Immature natural killer cell (primary cell): Measurements from ENCODE around the gene GAL3ST2. TPM values are rescaled to one million over a fixed set of nuclear protein-coding genes. Genes with fewer than 3 reads are reported as not detected.
A peak's percentile ranks its signal among the peaks of the same experiment; 100 is the strongest.

Source experiments
- DNase-seq, 3 donors: peaks; one replicate each; pipeline ENCODE4 v3.0.0; 2022; ENCODE audit warnings: mixed read lengths in 1 of 3
- H3K27ac Mint-ChIP-seq, 6 donors: one replicate each; pipeline ENCODE4 v1.8.0; 2020; ENCODE audit warnings: mixed read lengths in 6 of 6, mild to moderate bottlenecking in 5 of 6, inconsistent platforms in 4 of 6, moderate library complexity in 3 of 6
- H3K27me3 Mint-ChIP-seq, 3 donors: one replicate each; pipeline ENCODE4 v1.8.0; 2020 to 2021; ENCODE audit warnings: low read depth in 3 of 3, mild to moderate bottlenecking in 3 of 3, mixed read lengths in 3 of 3, moderate library complexity in 3 of 3, inconsistent platforms in 1 of 3
- H3K36me3 Mint-ChIP-seq, 3 donors: one replicate each; pipeline ENCODE4 v1.8.0; 2020; ENCODE audit warnings: mixed read lengths in 3 of 3, inconsistent platforms in 2 of 3, mild to moderate bottlenecking in 2 of 3
- H3K4me1 Mint-ChIP-seq, 2 donors: one replicate each; pipeline ENCODE4 v1.8.0; 2020; ENCODE audit warnings: inconsistent platforms in 2 of 2, mild to moderate bottlenecking in 2 of 2, mixed read lengths in 2 of 2, moderate library complexity in 1 of 2
- H3K4me3 Mint-ChIP-seq, 5 donors: one replicate each; pipeline ENCODE4 v1.8.0; 2020; ENCODE audit warnings: mild to moderate bottlenecking in 5 of 5, mixed read lengths in 5 of 5, inconsistent platforms in 3 of 5, moderate library complexity in 3 of 5
- H3K9me3 Mint-ChIP-seq, 6 donors: one replicate each; pipeline ENCODE4 v1.8.0; 2020; ENCODE audit warnings: mild to moderate bottlenecking in 6 of 6, mixed read lengths in 6 of 6, inconsistent platforms in 4 of 6, moderate library complexity in 3 of 6
- polyA plus RNA-seq, 3 donors: library from polyadenylated mRNA; unstranded; fragments of 300-500 nt; fragmentation: Illumina TruSeq; gene quantifications; one replicate each; pipeline ENCODE4 v1.2.3, GENCODE V29; 2021

GAL3ST2 gene
- polyA plus RNA-seq, 3 donors from 2014 or later: not detected

DNA sequence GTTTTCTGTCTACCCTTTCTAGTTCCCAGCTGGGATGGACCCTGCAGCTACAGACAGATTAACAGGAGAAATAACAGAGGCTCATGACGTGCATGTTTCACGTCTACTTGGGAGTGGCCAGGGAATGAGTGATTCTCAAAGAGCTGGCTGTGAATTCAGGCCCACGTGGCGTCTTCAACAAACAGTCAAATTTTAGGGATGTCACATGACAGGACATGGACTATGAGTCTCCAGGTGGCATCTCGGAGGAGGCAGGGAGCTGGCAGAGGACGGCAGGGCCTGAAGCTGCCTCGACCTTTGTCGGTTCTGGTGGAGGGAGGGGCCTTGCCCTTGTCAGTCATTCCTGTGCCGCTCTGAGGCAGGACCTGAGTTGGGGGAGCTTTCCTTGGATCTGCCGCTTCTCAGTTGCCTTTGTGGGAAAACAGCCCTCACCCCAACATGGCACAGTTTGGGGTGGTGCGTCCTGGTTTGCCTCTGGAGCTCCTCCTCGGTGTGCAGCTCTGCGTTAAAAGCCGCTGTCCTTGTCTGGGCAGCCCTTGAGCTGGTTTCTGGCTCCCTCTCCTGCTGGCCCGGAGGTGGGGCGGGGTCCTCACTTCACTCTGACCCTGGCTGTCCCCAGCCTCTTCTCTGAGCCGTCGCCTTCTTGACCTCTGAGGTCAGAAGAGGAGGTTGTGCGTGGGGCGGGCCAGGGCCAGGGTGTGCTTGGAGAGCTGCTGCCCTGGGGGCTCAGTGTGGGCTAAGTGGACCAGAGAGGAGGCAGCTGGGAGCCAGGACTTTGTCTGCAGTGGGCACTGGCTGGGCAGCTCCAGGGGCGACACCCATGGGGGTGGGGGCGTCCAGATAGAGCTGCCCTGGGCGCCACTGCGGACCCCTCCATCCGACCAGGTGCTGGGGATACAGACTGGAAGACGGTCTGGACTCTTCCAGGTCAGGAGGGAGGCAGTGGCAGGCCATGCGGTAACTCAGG, 12.1 kb upstream of the GAL3ST2 start:
- Mint-ChIP-seq H3K4me1 (peaks cover 38 to 40% of the 10 kb centered on the region in 2 donors), H3K27me3 (peaks cover 33 to 38% (median 35%) of the 10 kb centered on the region in 3 donors), H3K4me3 (peak overlapping the region; percentile 42 to 93 (median 87)), H3K9me3 (peaks cover 0 to 8% (median 2%) of the 10 kb centered on the region in 6 donors), H3K36me3 (peaks cover 7 to 12% (median 11%) of the 10 kb centered on the region in 3 donors), H3K27ac (peak overlapping the region; percentile 34 to 100 (median 98))
- DNase-seq: no peak

- Mint-ChIP-seq H3K4me3 (no peak overlapping the region), H3K9me3 (peaks cover 0 to under 1% (median 0%) of the 10 kb centered on the region in 6 donors), H3K36me3 (peaks cover 0 to 4% (median 0%) of the 10 kb centered on the region in 3 donors), H3K4me1 (peaks cover 22 to 26% of the 10 kb centered on the region in 2 donors), H3K27ac (no peak overlapping the region), H3K27me3 (peaks cover 18 to 22% (median 18%) of the 10 kb centered on the region in 3 donors)
- DNase-seq: no peak
These were observed 9.0 kb upstream of the GAL3ST2 start for GRCh38 chr2:241767464-241768250.

DNA sequence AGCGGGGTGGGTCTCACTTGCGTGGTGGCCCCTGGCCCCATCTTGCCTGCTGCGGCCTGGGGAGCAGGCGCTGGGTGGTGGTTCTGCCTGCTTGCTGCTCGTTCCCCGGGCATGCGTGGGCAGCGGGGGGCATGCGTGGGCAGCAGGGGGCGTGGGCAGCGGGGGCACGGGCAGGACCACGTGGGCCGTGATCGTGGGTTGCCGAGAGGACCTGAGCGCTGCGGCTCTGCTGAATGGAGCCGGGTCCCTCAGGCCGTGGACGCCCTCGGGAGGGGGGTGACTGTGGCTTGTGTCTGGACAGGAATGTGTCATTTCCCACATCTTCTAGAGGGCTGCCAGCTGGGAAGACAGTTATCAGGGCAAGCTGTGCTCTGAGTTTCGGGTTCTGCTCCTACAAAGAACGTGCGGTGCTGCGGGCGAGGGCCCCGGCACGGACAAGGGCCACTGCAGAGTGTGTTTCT, 8.3 kb upstream of the GAL3ST2 start:
- H3K27ac Mint-ChIP-seq: no peak overlapping the region
- H3K9me3 Mint-ChIP-seq: no peaks in the 10 kb centered on the region
- no peak for DNase-seq
- peaks cover 0 to 4% (median 0%) of the 10 kb centered on the region in 3 donors for H3K36me3 Mint-ChIP-seq
- peaks cover 12 to 16% (median 14%) of the 10 kb centered on the region in 3 donors for H3K27me3 Mint-ChIP-seq
- H3K4me1 Mint-ChIP-seq: peaks cover 16 to 20% of the 10 kb centered on the region in 2 donors
- H3K4me3 Mint-ChIP-seq: no peak overlapping the region

- Mint-ChIP-seq H3K36me3 (peaks cover 0 to 4% (median 0%) of the 10 kb centered on the region in 3 donors), H3K4me3 (no peak overlapping the region), H3K4me1 (peaks cover 10 to 14% of the 10 kb centered on the region in 2 donors), H3K9me3 (no peaks in the 10 kb centered on the region), H3K27me3 (peaks cover 6 to 10% (median 8%) of the 10 kb centered on the region in 3 donors), H3K27ac (peak overlapping the region in 1 of 6 donors; percentile 4)
- DNase-seq: no peak
These were observed 7.8 kb upstream of the GAL3ST2 start for GRCh38 chr2:241768850-241769249.

DNA sequence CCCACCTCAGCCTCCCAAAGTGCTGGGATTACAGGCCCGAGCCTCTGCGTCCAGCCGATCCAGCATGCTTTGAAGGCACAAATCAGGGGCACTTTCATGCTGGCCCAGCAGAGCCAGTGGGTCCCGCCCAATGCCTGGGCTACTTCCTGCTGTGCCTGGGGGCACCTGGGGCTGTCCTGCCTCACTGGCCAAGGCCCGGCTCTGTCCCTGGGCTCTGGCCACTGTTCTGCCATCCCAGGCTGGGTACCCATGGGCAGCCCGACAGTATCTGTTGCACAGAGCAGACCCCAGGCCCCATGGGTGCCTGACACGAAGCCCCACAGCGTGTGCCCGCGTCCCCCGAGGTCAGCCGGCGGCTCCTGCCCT, 6.8 kb upstream of the GAL3ST2 start:
- Mint-ChIP-seq H3K4me1 (peaks cover 2 to 5% of the 10 kb centered on the region in 2 donors), H3K36me3 (no peaks in the 10 kb centered on the region), H3K27ac (no peak overlapping the region), H3K27me3 (peaks cover 0 to 4% (median 3%) of the 10 kb centered on the region in 3 donors), H3K9me3 (no peaks in the 10 kb centered on the region), H3K4me3 (no peak overlapping the region)
- no peak for DNase-seq

- Mint-ChIP-seq H3K9me3 (no peaks in the 10 kb centered on the region), H3K4me1 (peaks cover 2 to 5% of the 10 kb centered on the region in 2 donors), H3K4me3 (no peak overlapping the region), H3K27ac (no peak overlapping the region), H3K27me3 (peaks cover under 1 to 4% (median 3%) of the 10 kb centered on the region in 3 donors), H3K36me3 (no peaks in the 10 kb centered on the region)
- no peak for DNase-seq
These were observed 6.3 kb upstream of the GAL3ST2 start for GRCh38 chr2:241770185-241770935.

- Mint-ChIP-seq H3K4me3 (no peak overlapping the region), H3K4me1 (peaks cover 2 to 5% of the 10 kb centered on the region in 2 donors), H3K9me3 (no peaks in the 10 kb centered on the region), H3K27me3 (peaks cover 3 to 4% (median 3%) of the 10 kb centered on the region in 3 donors), H3K27ac (no peak overlapping the region), H3K36me3 (no peaks in the 10 kb centered on the region)
- DNase-seq: no peak
These were observed 5.7 kb upstream of the GAL3ST2 start for GRCh38 chr2:241770936-241771285.

GRCh38 chr2:241771286-241772062, 5.1 kb upstream of the GAL3ST2 start:
- Mint-ChIP-seq H3K4me1 (peaks cover 2 to 5% of the 10 kb centered on the region in 2 donors), H3K9me3 (no peaks in the 10 kb centered on the region), H3K27me3 (peaks cover 3 to 4% (median 3%) of the 10 kb centered on the region in 3 donors), H3K4me3 (no peak overlapping the region), H3K27ac (no peak overlapping the region), H3K36me3 (no peaks in the 10 kb centered on the region)
- no peak for DNase-seq

- no peaks in the 10 kb centered on the region for H3K36me3 Mint-ChIP-seq
- peaks cover 3 to 4% (median 4%) of the 10 kb centered on the region in 3 donors for H3K27me3 Mint-ChIP-seq
- peaks cover 2 to 5% of the 10 kb centered on the region in 2 donors for H3K4me1 Mint-ChIP-seq
- no peak overlapping the region for H3K27ac Mint-ChIP-seq
- no peaks in the 10 kb centered on the region for H3K9me3 Mint-ChIP-seq
- no peak for DNase-seq
- H3K4me3 Mint-ChIP-seq: no peak overlapping the region
These were observed 4.5 kb upstream of the GAL3ST2 start for GRCh38 chr2:241772063-241772499.

GRCh38 chr2:241773511-241774418, 2.9 kb upstream of the GAL3ST2 start:
- Mint-ChIP-seq H3K27ac (no peak overlapping the region), H3K4me3 (no peak overlapping the region), H3K4me1 (peaks cover 0 to 5% of the 10 kb centered on the region in 2 donors), H3K36me3 (no peaks in the 10 kb centered on the region), H3K27me3 (peaks cover 3 to 5% (median 4%) of the 10 kb centered on the region in 3 donors), H3K9me3 (no peaks in the 10 kb centered on the region)
- DNase-seq: no peak

GRCh38 chr2:241774419-241775222, 2.0 kb upstream of the GAL3ST2 start:
- peaks cover 0 to 5% of the 10 kb centered on the region in 2 donors for H3K4me1 Mint-ChIP-seq
- peaks cover 3 to 5% (median 4%) of the 10 kb centered on the region in 3 donors for H3K27me3 Mint-ChIP-seq
- no peaks in the 10 kb centered on the region for H3K9me3 Mint-ChIP-seq
- DNase-seq: no peak
- no peak overlapping the region for H3K4me3 Mint-ChIP-seq
- no peak overlapping the region for H3K27ac Mint-ChIP-seq
- H3K36me3 Mint-ChIP-seq: no peaks in the 10 kb centered on the region
